ENCODE results near the gene TRMT44.

GRCh38 chr4:8525383-8526120 is 85.0 kb downstream of the TRMT44 start:
- no peak for TF ChIP-seq CTCF (IDR thresholded peaks at IDR 0.05)
- TF ChIP-seq POLR2A (IDR thresholded peaks at IDR 0.05), result no peak
- TF ChIP-seq EP300 (IDR thresholded peaks at IDR 0.05), result no peak
- TF ChIP-seq POLR2AphosphoS5 (IDR thresholded peaks at IDR 0.05), result no peak

Data from stomach (tissue), 4 donors.